ENCODE measurements around the gene NTN3.

The NTN3 gene

DNA sequence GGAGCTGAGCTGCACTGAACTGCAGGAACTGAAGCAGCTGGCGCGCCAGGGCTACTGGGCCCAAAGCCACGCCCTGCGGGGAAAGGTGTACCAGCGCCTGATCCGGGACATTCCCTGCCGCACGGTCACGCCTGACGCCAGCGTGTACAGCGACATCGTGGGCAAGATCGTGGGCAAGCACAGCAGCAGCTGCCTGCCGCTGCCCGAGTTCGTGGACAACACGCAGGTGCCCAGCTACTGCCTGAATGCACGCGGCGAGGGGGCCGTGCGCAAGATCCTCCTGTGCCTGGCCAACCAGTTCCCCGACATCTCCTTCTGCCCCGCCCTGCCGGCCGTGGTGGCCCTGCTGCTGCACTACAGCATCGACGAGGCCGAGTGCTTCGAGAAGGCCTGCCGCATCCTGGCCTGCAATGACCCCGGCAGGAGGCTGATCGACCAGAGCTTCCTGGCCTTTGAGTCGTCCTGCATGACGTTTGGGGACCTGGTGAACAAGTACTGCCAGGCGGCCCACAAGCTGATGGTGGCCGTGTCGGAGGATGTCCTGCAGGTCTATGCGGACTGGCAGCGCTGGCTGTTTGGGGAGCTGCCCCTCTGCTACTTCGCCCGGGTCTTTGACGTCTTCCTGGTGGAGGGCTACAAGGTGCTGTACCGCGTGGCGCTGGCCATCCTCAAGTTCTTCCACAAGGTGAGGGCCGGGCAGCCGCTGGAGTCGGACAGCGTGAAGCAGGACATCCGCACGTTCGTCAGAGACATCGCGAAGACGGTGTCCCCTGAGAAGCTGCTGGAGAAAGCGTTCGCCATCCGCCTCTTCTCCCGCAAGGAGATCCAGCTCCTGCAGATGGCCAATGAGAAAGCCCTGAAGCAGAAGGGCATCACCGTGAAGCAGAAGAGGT is 25.4 kb downstream of the NTN3 start:
- TF ChIP-seq, protein P1, sequence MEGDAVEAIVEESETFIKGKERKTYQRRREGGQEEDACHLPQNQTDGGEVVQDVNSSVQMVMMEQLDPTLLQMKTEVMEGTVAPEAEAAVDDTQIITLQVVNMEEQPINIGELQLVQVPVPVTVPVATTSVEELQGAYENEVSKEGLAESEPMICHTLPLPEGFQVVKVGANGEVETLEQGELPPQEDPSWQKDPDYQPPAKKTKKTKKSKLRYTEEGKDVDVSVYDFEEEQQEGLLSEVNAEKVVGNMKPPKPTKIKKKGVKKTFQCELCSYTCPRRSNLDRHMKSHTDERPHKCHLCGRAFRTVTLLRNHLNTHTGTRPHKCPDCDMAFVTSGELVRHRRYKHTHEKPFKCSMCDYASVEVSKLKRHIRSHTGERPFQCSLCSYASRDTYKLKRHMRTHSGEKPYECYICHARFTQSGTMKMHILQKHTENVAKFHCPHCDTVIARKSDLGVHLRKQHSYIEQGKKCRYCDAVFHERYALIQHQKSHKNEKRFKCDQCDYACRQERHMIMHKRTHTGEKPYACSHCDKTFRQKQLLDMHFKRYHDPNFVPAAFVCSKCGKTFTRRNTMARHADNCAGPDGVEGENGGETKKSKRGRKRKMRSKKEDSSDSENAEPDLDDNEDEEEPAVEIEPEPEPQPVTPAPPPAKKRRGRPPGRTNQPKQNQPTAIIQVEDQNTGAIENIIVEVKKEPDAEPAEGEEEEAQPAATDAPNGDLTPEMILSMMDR (IDR thresholded peaks at IDR 0.05; ENCODE audit: low read depth, low read length) = no peak
- no peak overlapping the region for H3K4me3 ChIP-seq (ENCODE audit: low read depth, low read length)

DNA sequence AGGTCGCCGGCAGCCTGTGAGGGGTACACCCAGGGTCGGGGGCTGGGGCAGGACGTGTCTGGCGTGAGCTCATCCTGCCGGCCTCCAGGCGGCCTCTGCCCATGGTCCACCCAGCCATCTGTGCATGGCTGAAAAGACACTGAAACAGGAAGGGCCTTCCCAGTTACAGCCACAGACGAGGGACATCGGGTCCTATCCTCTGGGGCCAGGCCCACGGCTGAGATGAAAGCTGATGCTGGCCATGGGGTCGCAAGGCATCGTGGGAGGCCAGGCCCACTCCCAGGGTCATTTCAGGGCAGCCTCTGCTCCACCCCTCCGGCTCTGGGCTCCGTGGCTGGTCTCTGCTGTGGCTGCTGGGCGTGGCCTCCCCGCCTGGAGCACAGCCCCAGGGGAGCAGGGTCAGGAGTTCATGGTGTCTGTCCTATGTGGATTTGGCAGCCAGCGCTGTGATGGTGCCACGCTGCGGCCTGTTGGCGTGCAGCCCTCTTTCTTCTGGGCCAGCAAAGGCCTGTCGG is 26.1 kb downstream of the NTN3 start:
- H3K4me3 ChIP-seq (ENCODE audit: low read depth, low read length) = no peak overlapping the region
- TF ChIP-seq, protein P1 (IDR thresholded peaks at IDR 0.05; ENCODE audit: low read depth, low read length) = no peak

DNA sequence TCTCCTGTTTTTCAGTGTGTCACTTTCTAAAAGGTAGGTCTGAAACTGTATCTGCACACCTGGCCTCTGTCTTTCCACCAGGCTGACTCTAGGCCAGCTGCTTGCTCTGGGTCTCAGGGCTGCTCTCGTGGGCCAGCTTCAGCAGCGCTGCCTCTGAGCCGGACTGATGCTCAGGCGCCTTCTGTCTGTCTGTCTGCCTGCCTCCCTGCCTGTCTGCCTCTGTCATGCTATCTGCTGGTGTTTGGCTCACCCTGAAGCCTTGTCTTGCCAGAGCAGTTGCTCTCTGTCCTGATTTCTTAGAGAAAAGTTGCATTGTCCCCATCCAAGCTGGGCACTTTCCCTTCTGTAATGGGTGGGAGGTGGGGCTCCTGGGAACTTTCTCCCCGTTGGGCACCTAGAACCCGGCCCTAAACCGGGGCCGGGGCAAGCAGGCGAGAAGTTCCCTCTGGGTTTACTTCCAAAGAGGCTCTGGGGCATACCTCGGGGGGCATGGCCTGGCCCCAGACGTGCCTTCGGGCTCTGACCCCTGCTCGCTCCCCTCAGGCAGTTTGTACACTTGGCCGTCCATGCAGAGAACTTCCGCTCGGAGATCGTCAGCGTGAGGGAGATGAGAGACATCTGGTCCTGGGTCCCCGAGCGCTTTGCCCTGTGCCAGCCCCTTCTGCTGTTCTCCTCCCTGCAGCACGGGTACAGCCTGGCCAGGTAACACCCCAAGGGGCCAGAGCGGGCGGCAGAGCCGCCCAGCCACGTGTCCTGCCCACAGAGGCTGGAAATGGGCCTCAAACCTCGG is 26.8 kb downstream of the NTN3 start:
- TF ChIP-seq, protein P1 (IDR thresholded peaks at IDR 0.05; ENCODE audit: low read depth, low read length) = no peak
- no peak overlapping the region for H3K4me3 ChIP-seq (ENCODE audit: low read depth, low read length)

DNA sequence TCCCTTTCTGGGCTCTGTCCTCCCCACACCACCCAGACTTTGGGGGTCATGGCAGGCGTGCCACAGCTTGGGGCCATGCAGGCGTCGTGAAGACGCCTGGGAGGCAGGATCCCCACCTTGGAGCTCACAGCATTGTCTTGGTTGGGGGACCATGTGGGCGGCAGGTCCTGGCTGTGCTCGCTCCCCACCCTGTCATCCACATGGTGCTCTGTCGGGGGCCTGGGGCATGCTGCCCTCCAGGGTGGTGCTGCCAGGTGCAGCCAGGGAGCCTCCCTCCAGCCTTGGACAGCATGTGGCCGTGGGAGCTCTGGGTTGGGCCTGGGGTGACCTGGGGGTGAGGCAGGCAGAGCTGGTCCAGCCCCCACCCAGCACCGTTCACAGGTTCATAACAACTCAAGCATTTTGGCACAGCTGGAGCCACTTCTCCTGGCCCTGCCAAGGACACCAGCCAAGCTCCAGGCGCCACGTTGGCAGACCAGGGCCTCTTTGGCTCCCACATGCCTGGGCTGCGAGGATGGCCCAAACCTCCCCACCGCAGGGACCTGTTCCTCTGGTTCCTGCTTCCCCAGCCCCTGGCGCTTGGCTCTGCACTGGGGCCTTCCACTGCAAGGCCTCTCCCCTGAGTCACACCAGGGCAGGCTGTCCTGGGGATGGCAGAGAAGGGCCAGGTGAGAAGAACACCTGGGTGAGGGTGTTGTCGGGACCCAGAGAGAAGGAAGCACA is 27.6 kb downstream of the NTN3 start:
- TF ChIP-seq, protein P1 (IDR thresholded peaks at IDR 0.05; ENCODE audit: low read depth, low read length) = no peak
- no peak overlapping the region for H3K4me3 ChIP-seq (ENCODE audit: low read depth, low read length)

DNA sequence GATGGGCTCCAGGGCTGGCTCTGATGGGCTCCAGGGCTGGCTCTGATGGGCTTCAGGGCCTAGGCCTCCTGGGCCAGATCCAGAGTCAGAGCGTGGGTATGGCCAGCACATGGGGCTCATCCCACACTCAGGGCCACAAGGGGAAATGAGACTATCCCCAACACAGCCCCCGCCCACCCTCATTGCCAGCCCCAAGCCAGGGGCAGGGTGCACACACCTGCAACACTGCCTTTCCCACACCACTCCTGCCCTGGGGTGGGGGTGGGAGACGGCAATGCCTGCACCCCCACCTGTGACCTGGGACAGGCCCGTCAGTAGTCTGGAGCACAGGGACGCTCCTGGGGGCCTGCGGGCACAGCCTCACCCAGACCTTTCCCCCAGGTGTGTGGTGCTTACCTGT is 28.4 kb downstream of the NTN3 start:
- TF ChIP-seq, protein P1 (IDR thresholded peaks at IDR 0.05; ENCODE audit: low read depth, low read length) = no peak
- H3K4me3 ChIP-seq (ENCODE audit: low read depth, low read length) = no peak overlapping the region

DNA sequence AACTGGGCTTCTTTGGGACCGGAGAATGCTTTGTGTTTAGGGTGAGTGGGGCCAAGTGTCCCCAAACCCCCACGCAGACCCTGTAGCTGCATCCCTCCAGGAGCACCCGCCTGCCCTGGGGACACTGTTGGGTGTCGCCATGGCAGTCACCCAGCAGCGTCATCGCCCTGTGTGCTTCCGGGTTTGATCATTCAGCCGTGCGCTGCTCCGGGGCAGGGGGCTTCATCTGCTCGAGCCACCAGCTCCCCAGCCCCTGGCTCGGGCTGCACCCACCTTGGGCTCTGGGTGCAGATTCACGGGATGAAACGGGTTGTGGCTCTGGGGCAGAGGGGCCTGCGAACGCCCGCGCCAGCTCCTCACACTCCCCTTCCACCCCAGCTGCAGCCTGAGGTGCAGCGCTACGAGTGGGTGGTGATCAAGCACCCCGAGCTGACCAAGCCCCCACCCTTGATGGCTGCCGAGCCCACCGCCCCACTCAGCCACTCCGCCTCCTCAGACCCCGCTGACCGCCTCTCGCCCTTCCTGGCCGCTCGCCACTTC is 28.9 kb downstream of the NTN3 start:
- TF ChIP-seq, protein P1 (IDR thresholded peaks at IDR 0.05; ENCODE audit: low read depth, low read length) = no peak
- no peak overlapping the region for H3K4me3 ChIP-seq (ENCODE audit: low read depth, low read length)
